ENCODE results near the gene EFCAB11. TPM values are rescaled to one million over a fixed set of nuclear protein-coding genes. Genes with fewer than 3 reads are reported as not detected.

EFCAB11 gene
- total RNA-seq, 1 experiment from 2014 or later: 36.2 TPM

- peaks cover 13% of the 10 kb centered on the region for H3K4me1 ChIP-seq
- H3K4me3 Mint-ChIP-seq (ENCODE audit: unreplicated experiment): no peak overlapping the region
- no TSS peak for BruUV-seq (replicated peaks)
- no peak for DNase-seq
- H3K36me3 ChIP-seq (ENCODE audit: control insufficient read depth, insufficient read depth, low read length): no peaks in the 10 kb centered on the region
- H3K4me1 Mint-ChIP-seq (ENCODE audit: low read depth, unreplicated experiment): peaks cover 16% of the 10 kb centered on the region
- H3K9me3 Mint-ChIP-seq (ENCODE audit: unreplicated experiment): no peaks in the 10 kb centered on the region
- H3K9me3 ChIP-seq: no peaks in the 10 kb centered on the region
- no peaks in the 10 kb centered on the region for H3K27me3 Mint-ChIP-seq (ENCODE audit: insufficient read depth, unreplicated experiment)
- intact Hi-C loops (cut with micrococcal nuclease; ENCODE audit: unreplicated experiment): no loop called here
- no peaks in the 10 kb centered on the region for H3K27me3 ChIP-seq (replicated peaks; ENCODE audit: control insufficient read depth, insufficient read depth, low read length)
- peaks cover 6% of the 10 kb centered on the region for H3K36me3 Mint-ChIP-seq (ENCODE audit: insufficient read depth, unreplicated experiment)
- POLR2A ChIA-PET: no interaction called here
- H3K4me3 ChIP-seq (ENCODE audit: low read depth, low read length): no peak overlapping the region
- CTCF ChIA-PET: no interaction called here
- no peak for TF ChIP-seq CTCF (IDR thresholded peaks at IDR 0.05; ENCODE audit: insufficient read depth in 1 of 2, low read depth in 1 of 2, low read length in 1 of 2, severe bottlenecking in 1 of 2, unreplicated experiment in 1 of 2)
- H3K27ac Mint-ChIP-seq (ENCODE audit: unreplicated experiment): no peak overlapping the region
These were observed 121.4 kb downstream of the EFCAB11 start for GRCh38 chr14:89833120-89833532.

DNA sequence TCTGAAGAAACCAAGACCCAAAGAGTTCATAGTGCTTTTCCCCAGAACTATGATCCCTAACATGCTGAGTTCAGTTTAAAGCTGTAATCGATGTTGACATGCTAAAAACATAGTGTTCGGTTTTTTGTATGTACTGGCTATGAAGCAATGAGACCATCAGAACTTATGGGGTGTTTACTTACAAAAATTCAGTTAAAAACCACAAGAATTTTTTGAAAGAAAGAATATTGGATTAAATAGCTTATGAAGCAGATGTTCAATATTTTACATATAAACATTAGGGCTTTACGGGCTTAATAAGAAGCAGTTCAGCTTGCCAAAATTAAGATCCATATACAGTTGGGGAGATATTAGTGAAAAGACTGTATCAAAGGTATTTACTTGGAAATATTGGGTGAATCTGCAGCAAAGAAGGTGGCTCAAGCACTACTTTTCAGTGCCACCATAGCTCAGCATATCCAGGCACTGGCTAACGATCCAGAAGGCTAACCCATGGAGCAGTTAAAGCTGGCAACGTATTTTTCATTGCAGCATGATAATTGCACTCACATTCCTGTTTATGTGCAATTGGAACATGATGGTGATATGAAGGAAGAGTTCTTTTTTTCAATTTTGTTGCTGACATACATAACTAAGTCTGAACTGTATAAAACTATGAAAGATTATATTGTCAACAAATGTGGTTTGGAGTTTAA, 125.9 kb downstream of the EFCAB11 start:
- no peak for TF ChIP-seq CTCF (IDR thresholded peaks at IDR 0.05; ENCODE audit: insufficient read depth in 1 of 2, low read depth in 1 of 2, low read length in 1 of 2, severe bottlenecking in 1 of 2, unreplicated experiment in 1 of 2)
- no TSS peak for BruUV-seq (replicated peaks)
- Mint-ChIP-seq H3K36me3 (ENCODE audit: insufficient read depth, unreplicated experiment) (no peaks in the 10 kb centered on the region), H3K9me3 (ENCODE audit: unreplicated experiment) (peaks cover 15% of the 10 kb centered on the region), H3K4me1 (ENCODE audit: low read depth, unreplicated experiment) (no peaks in the 10 kb centered on the region), H3K27ac (ENCODE audit: unreplicated experiment) (no peak overlapping the region), H3K4me3 (ENCODE audit: unreplicated experiment) (no peak overlapping the region), H3K27me3 (ENCODE audit: insufficient read depth, unreplicated experiment) (no peaks in the 10 kb centered on the region)
- ChIA-PET CTCF (no interaction called here), POLR2A (no interaction called here)
- no peak for DNase-seq
- no peaks in the 10 kb centered on the region for H3K4me1 ChIP-seq
- no peak overlapping the region for H3K4me3 ChIP-seq (ENCODE audit: low read depth, low read length)
- intact Hi-C loops (cut with micrococcal nuclease; ENCODE audit: unreplicated experiment): no loop called here
- no peaks in the 10 kb centered on the region; the same call in 1 of the 2 replicates for H3K9me3 ChIP-seq
- H3K27me3 ChIP-seq (replicated peaks; ENCODE audit: control insufficient read depth, insufficient read depth, low read length): no peaks in the 10 kb centered on the region
- no peaks in the 10 kb centered on the region for H3K36me3 ChIP-seq (ENCODE audit: control insufficient read depth, insufficient read depth, low read length)

GRCh38 chr14:89827265-89827664, 127.3 kb downstream of the EFCAB11 start:
- H3K9me3 Mint-ChIP-seq (ENCODE audit: unreplicated experiment): peaks cover 27% of the 10 kb centered on the region
- BruUV-seq (replicated peaks): no TSS peak
- intact Hi-C loops (cut with micrococcal nuclease; ENCODE audit: unreplicated experiment): no loop called here
- H3K4me1 Mint-ChIP-seq (ENCODE audit: low read depth, unreplicated experiment): no peaks in the 10 kb centered on the region
- H3K4me3 ChIP-seq (ENCODE audit: low read depth, low read length): no peak overlapping the region
- H3K36me3 Mint-ChIP-seq (ENCODE audit: insufficient read depth, unreplicated experiment): no peaks in the 10 kb centered on the region
- H3K27me3 Mint-ChIP-seq (ENCODE audit: insufficient read depth, unreplicated experiment): no peaks in the 10 kb centered on the region
- no peaks in the 10 kb centered on the region for H3K4me1 ChIP-seq
- H3K27ac Mint-ChIP-seq (ENCODE audit: unreplicated experiment): no peak overlapping the region
- H3K4me3 Mint-ChIP-seq (ENCODE audit: unreplicated experiment): no peak overlapping the region
- no peaks in the 10 kb centered on the region for H3K27me3 ChIP-seq (replicated peaks; ENCODE audit: control insufficient read depth, insufficient read depth, low read length)
- no peak for DNase-seq
- ChIA-PET CTCF (no interaction called here), POLR2A (no interaction called here)
- H3K9me3 ChIP-seq: no peaks in the 10 kb centered on the region; the same call in 1 of the 2 replicates
- TF ChIP-seq CTCF (IDR thresholded peaks at IDR 0.05; ENCODE audit: insufficient read depth in 1 of 2, low read depth in 1 of 2, low read length in 1 of 2, severe bottlenecking in 1 of 2, unreplicated experiment in 1 of 2): no peak
- no peaks in the 10 kb centered on the region for H3K36me3 ChIP-seq (ENCODE audit: control insufficient read depth, insufficient read depth, low read length)
